Stimulated activated naive CD8-positive, alpha-beta T cell treated with anti-CD3 and anti-CD28 coated beads, Interleukin-15, Interleukin-2, amounts not matched to agents 100 U/mL and 50 U/mL, for 24 hours (primary cell): ENCODE results near the gene NEURL1.
A peak's percentile ranks its signal among the peaks of the same experiment; 100 is the strongest.
"Not testable (repeated sequence)": the region's sequence is repeated elsewhere in the genome, so short reads cannot be mapped to it uniquely, and the experiment has no call there.

ENCODE experiments used
- ATAC-seq: fragments of 150-1000 bp; cut with Tn5 transposase; one replicate; pipeline ENCODE4 v1.10.0; 2021
- DNase-seq: peaks from one replicate; pipeline ENCODE4 v3.0.0; 2021

NEURL1 gene

GRCh38 chr10:103463499-103463898, 30.0 kb upstream of the NEURL1 start:
- no peak for DNase-seq
- no peak for ATAC-seq

GRCh38 chr10:103465411-103466179, 27.9 kb upstream of the NEURL1 start:
- DNase-seq (no peak), ATAC-seq (no peak)

GRCh38 chr10:103466734-103467133, 26.8 kb upstream of the NEURL1 start:
- no peak for DNase-seq
- ATAC-seq: no peak

- no peak for DNase-seq
- ATAC-seq: no peak
Measured at GRCh38 chr10:103467406-103467805, 26.1 kb upstream of the NEURL1 start.

GRCh38 chr10:103469201-103469600, 24.3 kb upstream of the NEURL1 start:
- DNase-seq: no peak
- no peak for ATAC-seq

- peak; percentile 75 for DNase-seq
- peak; percentile 86 for ATAC-seq
Measured at GRCh38 chr10:103470761-103471653, 22.5 kb upstream of the NEURL1 start.

GRCh38 chr10:103472005-103472404, 21.5 kb upstream of the NEURL1 start:
- no peak for DNase-seq
- no peak for ATAC-seq

- no peak for ATAC-seq
- DNase-seq: no peak
Measured at GRCh38 chr10:103473261-103473671, 20.2 kb upstream of the NEURL1 start.

GRCh38 chr10:103474077-103474476, 19.4 kb upstream of the NEURL1 start:
- ATAC-seq (no peak), DNase-seq (no peak)

GRCh38 chr10:103475437-103475836, 18.1 kb upstream of the NEURL1 start:
- ATAC-seq (no peak), DNase-seq (no peak)

GRCh38 chr10:103476046-103476768, 17.3 kb upstream of the NEURL1 start:
- DNase-seq (no peak), ATAC-seq (no peak)

GRCh38 chr10:103478671-103479070, 14.8 kb upstream of the NEURL1 start:
- no peak for ATAC-seq
- DNase-seq: no peak

- ATAC-seq (no peak), DNase-seq (no peak)
Measured at GRCh38 chr10:103479135-103479534, 14.4 kb upstream of the NEURL1 start, which contains the start of gene CALHM3. TSS of gene CALHM3 (minus strand) at chr10:103479240. CDS start at chr10:103479032, 208 bp downstream.

- ATAC-seq: no peak
- no peak for DNase-seq
Measured at GRCh38 chr10:103480521-103480920, 13.0 kb upstream of the NEURL1 start.

GRCh38 chr10:103481974-103482531, 11.5 kb upstream of the NEURL1 start:
- DNase-seq (no peak), ATAC-seq (peak; percentile 64)

- DNase-seq, ATAC-seq: not testable (repeated sequence)
Measured at GRCh38 chr10:103486635-103487409, 6.7 kb upstream of the NEURL1 start.

GRCh38 chr10:103487410-103487708, 6.1 kb upstream of the NEURL1 start:
- ATAC-seq (no peak), DNase-seq (no peak)

GRCh38 chr10:103490986-103491314, 2.6 kb upstream of the NEURL1 start:
- DNase-seq: no peak
- no peak for ATAC-seq

- DNase-seq (no peak), ATAC-seq (no peak)
Measured at GRCh38 chr10:103491729-103492364, 1.7 kb upstream of the NEURL1 start.

- DNase-seq (no peak), ATAC-seq (no peak)
Measured at GRCh38 chr10:103492655-103493261, 747 bp upstream of the NEURL1 start.
